IMR-90 (cell line): ENCODE results near the gene GRK5. TPM values are rescaled to one million over a fixed set of nuclear protein-coding genes. Genes with fewer than 3 reads are reported as not detected.

Experiments used
- ATAC-seq: fragments of 200-7000 bp; cut with Tn5 transposase; 2 replicates; pipeline ENCODE4 v1.9.1; 2020; ENCODE audit warnings: low read depth, mild to moderate bottlenecking, moderate library complexity
- BruUV-seq: library from RNA; stranded (reverse); fragments of 400-500 nt; replicated peaks from 2 replicates; lab custom pipeline; 2021; lab: Mats Ljungman, UMichigan
- CTCF ChIA-PET: fragments of 300-600 bp; formaldehyde crosslinking; extraction: SDS; loops from one replicate; lab custom pipeline; 2021; ENCODE audit warnings: antibody characterized with exemption; lab: Yijun Ruan, JAX
- POLR2A ChIA-PET: fragments of 300-600 bp; sonication (Branson Sonifier 250); formaldehyde crosslinking; loops from one replicate; lab custom pipeline; 2022; ENCODE audit warnings: antibody characterized with exemption; ENCODE audit not compliant: unreplicated experiment; lab: Charles Lee
- DNase-seq: peaks from one replicate; pipeline ENCODE4 v3.0.0; 2013
- H2AFZ ChIP-seq: replicated peaks from 2 replicates; pipeline ENCODE3; 2013; ENCODE audit warnings: low read length, mild to moderate bottlenecking; ENCODE audit not compliant: poor library complexity
- H2AK5ac ChIP-seq: 2 replicates; pipeline ENCODE4 v1.6.1; 2013; ENCODE audit warnings: low read depth, low read length, inconsistent platforms
- H2AK9ac ChIP-seq: replicated peaks from 2 replicates; pipeline ENCODE3; 2013; ENCODE audit warnings: mild to moderate bottlenecking, low read depth, low read length, moderate library complexity; ENCODE audit not compliant: poor library complexity
- H2BK120ac ChIP-seq: 2 replicates; pipeline ENCODE4 v1.6.1; 2013; ENCODE audit warnings: low read depth, low read length, inconsistent platforms
- H2BK15ac ChIP-seq: 3 replicates; pipeline ENCODE4 v1.6.1; 2013; ENCODE audit warnings: low read depth, low read length, inconsistent platforms
- H2BK20ac ChIP-seq: 2 replicates; pipeline ENCODE4 v1.6.1; 2013; ENCODE audit warnings: low read depth, mild to moderate bottlenecking, inconsistent platforms, low read length, moderate library complexity
- H2BK5ac ChIP-seq: 2 replicates; pipeline ENCODE4 v1.6.1; 2013; ENCODE audit warnings: mild to moderate bottlenecking, low read depth, low read length, inconsistent platforms; ENCODE audit not compliant: poor library complexity, severe bottlenecking
- H3K14ac ChIP-seq: replicated peaks from 2 replicates; pipeline ENCODE4 v1.6.1; 2013; ENCODE audit warnings: low read depth, low read length, inconsistent platforms
- H3K18ac ChIP-seq: 2 replicates; pipeline ENCODE4 v1.6.1; 2013; ENCODE audit warnings: low read depth, low read length, control low read depth
- H3K23ac ChIP-seq: 2 replicates; pipeline ENCODE4 v1.6.1; 2013; ENCODE audit warnings: low read depth, low read length, inconsistent platforms
- H3K27ac ChIP-seq: 2 replicates; pipeline ENCODE4 v1.5.1; 2013; ENCODE audit warnings: mild to moderate bottlenecking, control low read depth, low read length; ENCODE audit not compliant: insufficient read depth
- H3K27me3 ChIP-seq: 2 replicates; pipeline ENCODE4 v1.6.1; 2013; ENCODE audit warnings: low read length; ENCODE audit not compliant: control insufficient read depth, insufficient read depth
- H3K36me3 ChIP-seq: 2 replicates; pipeline ENCODE4 v1.6.1; 2013; ENCODE audit warnings: low read length, mixed read lengths; ENCODE audit not compliant: control insufficient read depth, insufficient read depth
- H3K4ac ChIP-seq: 2 replicates; pipeline ENCODE4 v1.6.1; 2013; ENCODE audit warnings: low read depth, low read length, inconsistent platforms
- H3K4me1 ChIP-seq: 2 replicates; pipeline ENCODE4 v1.6.1; 2013; ENCODE audit warnings: low read length, mixed read lengths; ENCODE audit not compliant: control insufficient read depth, insufficient read depth
- H3K4me2 ChIP-seq: 2 replicates; pipeline ENCODE4 v1.6.1; 2013; ENCODE audit warnings: low read depth, mild to moderate bottlenecking, control low read depth, low read length, moderate library complexity
- H3K4me3 ChIP-seq: 2 replicates; pipeline ENCODE4 v1.5.1; 2013; ENCODE audit warnings: low read depth, mild to moderate bottlenecking, control low read depth, low read length, moderate library complexity; ENCODE audit not compliant: insufficient read depth
- H3K56ac ChIP-seq: 2 replicates; pipeline ENCODE4 v1.6.1; 2013; ENCODE audit warnings: low read length, inconsistent platforms; ENCODE audit not compliant: insufficient read depth; ENCODE audit errors: extremely low read depth
- H3K79me1 ChIP-seq, 2 experiments: 2 replicates each; pipeline ENCODE4 v1.6.1; 2013; ENCODE audit warnings: low read length in 2 of 2, inconsistent platforms in 1 of 2, low read depth in 1 of 2
- H3K9ac ChIP-seq: 2 replicates; pipeline ENCODE4 v1.6.1; 2013; ENCODE audit warnings: low read depth, low read length, control low read depth
- H3K9me1 ChIP-seq: 2 replicates; pipeline ENCODE4 v1.6.1; 2013; ENCODE audit warnings: low read length, inconsistent platforms; ENCODE audit not compliant: insufficient read depth
- H3K9me3 ChIP-seq: 2 replicates; pipeline ENCODE4 v1.6.1; 2013; ENCODE audit warnings: low read length; ENCODE audit not compliant: control insufficient read depth, insufficient read depth
- H4K20me1 ChIP-seq: 2 replicates; pipeline ENCODE4 v1.6.1; 2013; ENCODE audit warnings: low read length, inconsistent platforms; ENCODE audit not compliant: insufficient read depth
- H4K5ac ChIP-seq: 2 replicates; pipeline ENCODE4 v1.6.1; 2013; ENCODE audit warnings: mild to moderate bottlenecking, low read depth, low read length, control low read depth
- H4K8ac ChIP-seq, 2 experiments: 2 replicates each; pipeline ENCODE4 v1.6.1; 2013; ENCODE audit warnings: low read depth in 2 of 2, low read length in 2 of 2, control low read depth in 1 of 2, inconsistent platforms in 1 of 2
- H4K91ac ChIP-seq: 2 replicates; pipeline ENCODE4 v1.6.1; 2013; ENCODE audit warnings: low read depth, low read length, inconsistent platforms; ENCODE audit not compliant: insufficient read depth
- BHLHE40 ChIP-seq: fragments of 150-350 bp; IDR thresholded peaks from 2 replicates; pipeline ENCODE4 v1.6.1; 2016; ENCODE audit warnings: mild to moderate bottlenecking, low read depth, low read length
- CEBPB ChIP-seq: IDR thresholded peaks from 2 replicates; pipeline ENCODE4 v1.6.1; 2012; ENCODE audit warnings: low read depth, low read length, improper control_type of control experiment
- SMC3 ChIP-seq: fragments of 150-350 bp; IDR thresholded peaks from 2 replicates; pipeline ENCODE4 v1.6.1; 2016; ENCODE audit warnings: low read depth, mild to moderate bottlenecking, antibody characterized with exemption, low read length, moderate library complexity
- WGBS, 2 experiments: methylation state at CpG; one replicate each; pipeline versions ENCODE4 v1.1.5 to v1.1.7; 2013; ENCODE audit warnings: missing lambda C conversion rate in 2 of 2; ENCODE audit not compliant: insufficient read length in 1 of 2; ENCODE audit errors: extremely low coverage in 2 of 2; 5-methylcytosine and 5-hydroxymethylcytosine counted together
- dilution Hi-C: fragments of 300-500 bp; cut with HindIII; formaldehyde crosslinking; loops from one replicate; pipeline ENCODE4 v1.14.3; 2018; ENCODE audit warnings: low sequenced_read_pairs; ENCODE audit not compliant: unreplicated experiment
- in situ Hi-C: fragments of 300-500 bp; cut with MboI; formaldehyde crosslinking; loops from 3 replicates; pipeline ENCODE4 v1.14.3; 2019; ENCODE audit warnings: low sequenced_read_pairs, inconsistent platforms, mixed read lengths
- intact Hi-C: fragments of 100-400 bp; cut with micrococcal nuclease; formaldehyde crosslinking; loops from 2 replicates; pipeline ENCODE4 v1.10.0; 2022
- polyA plus RNA-seq, 3 experiments: library from polyadenylated mRNA; depleted of rRNA; stranded (reverse); fragments of >200 nt; gene quantifications; 2 replicates each; pipeline ENCODE4 v1.2.3, GENCODE V29; 2012; ENCODE audit warnings: low replicate concordance in 1 of 3
- total RNA-seq: library from RNA; depleted of rRNA; stranded (reverse); fragments of >200 nt; gene quantifications from 2 replicates; pipeline ENCODE4 v1.2.3, GENCODE V29; 2012

The GRK5 gene
- total and polyA plus RNA-seq, 2 of the 4 experiments (the other 2 are of a cell fraction), result 12.9 to 16.3 TPM

DNA sequence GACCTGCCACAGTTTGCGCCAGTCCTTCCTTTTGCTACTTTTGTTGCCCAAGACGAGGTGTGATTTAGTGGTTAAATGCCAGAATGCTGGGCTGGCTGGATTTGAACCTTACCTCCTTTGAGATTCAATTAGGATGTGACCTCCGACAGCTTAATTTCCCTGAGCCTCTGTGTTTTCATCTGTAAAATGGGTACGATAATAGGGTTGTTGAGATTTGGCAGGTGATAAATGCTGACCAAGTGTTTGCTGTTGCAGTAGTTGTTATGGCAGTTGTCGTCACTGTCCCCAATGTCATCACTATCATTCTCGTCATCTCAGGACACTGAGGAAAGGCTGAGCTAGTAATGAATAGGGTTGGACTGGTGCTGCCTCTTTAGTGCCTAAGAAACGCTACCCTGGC, 61.1 kb downstream of the GRK5 start:
- Histone ChIP-seq H3K36me3 (peaks cover 26% of the 10 kb centered on the region), H3K4me1 (peaks cover 45% of the 10 kb centered on the region), H3K79me1 (peaks cover 55 to 90% of the 10 kb centered on the region in 2 experiments), H2BK15ac (0 out of 3 replicates have a peak overlapping the region, but pooled peaks have one; percentile 57), H3K27me3 (no peaks in the 10 kb centered on the region), H3K18ac (peak overlapping the region; percentile 6; the same call in 1 of the 2 replicates), H4K91ac (peak overlapping the region; percentile 73), H2BK20ac (no peak overlapping the region; the same call in 1 of the 2 replicates), H3K4me3 (no peak overlapping the region), H3K9ac (no peak overlapping the region), H3K4ac (peak overlapping the region; percentile 69), H3K9me1 (peaks cover 39% of the 10 kb centered on the region), H2BK5ac (no peak overlapping the region), H2AFZ (no peak overlapping the region), H3K27ac (no peak overlapping the region), H3K23ac (no peak overlapping the region), H3K9me3 (no peaks in the 10 kb centered on the region), H4K5ac (no peak overlapping the region), H2AK9ac (peak overlapping the region; percentile 37), H2AK5ac (peak overlapping the region; percentile 76; the same call in 1 of the 2 replicates), H3K4me2 (no peak overlapping the region), H3K14ac (no peak overlapping the region; the same call in 1 of the 2 replicates), H3K56ac (no peak overlapping the region), H4K8ac (peak overlapping the region in 1 of 2 experiments; percentile 38; a peak in 1 of 4 replicates), H4K20me1 (peaks cover 88% of the 10 kb centered on the region), H2BK120ac (no peak overlapping the region)
- no peak for DNase-seq
- dilution Hi-C loops, result no loop called here
- intact Hi-C loops, result no loop called here
- POLR2A ChIA-PET, result no interaction called here
- in situ Hi-C loops, result no loop called here
- TF ChIP-seq SMC3, result no peak
- TF ChIP-seq BHLHE40, result no peak
- TF ChIP-seq CEBPB, result no peak
- 100% methylated on average over 2 of the region's 7 CpGs; no CpG with 5 or more reads in 1 of the 2 experiments for WGBS, 2 experiments
- ATAC-seq, result no peak
- CTCF ChIA-PET, result no interaction called here
- no TSS peak for BruUV-seq
